ENCODE data around the gene BANK1.

GRCh38 chr4:101961144-101961543, 170.6 kb downstream of the BANK1 start:
- TF ChIP-seq CTCF (conservative IDR thresholded peaks at IDR 0.05), result no peak
- no peak for TF ChIP-seq EZH2 (IDR thresholded peaks at IDR 0.05; ENCODE audit: low read depth)

Data from PC-9 (cell line).